Panc1 (cell line): ENCODE measurements around the gene SYCP1. TPM values are rescaled to one million over a fixed set of nuclear protein-coding genes. Genes with fewer than 3 reads are reported as not detected.
"Not testable (repeated sequence)": the region's sequence is repeated elsewhere in the genome, so short reads cannot be mapped to it uniquely, and the experiment has no call there.

Experiments
- ATAC-seq: fragments of 200-7000 bp; cut with Tn5 transposase; 2 replicates; pipeline ENCODE4 v1.9.1; 2020; ENCODE audit warnings: mild to moderate bottlenecking, moderate library complexity
- BruUV-seq: library from RNA; stranded (reverse); fragments of 400-500 nt; replicated peaks from 2 replicates; lab custom pipeline; 2021; lab: Mats Ljungman, UMichigan
- CTCF ChIA-PET: fragments of 300-600 bp; sonication (Branson Sonifier 250); formaldehyde crosslinking; loops from one replicate; lab custom pipeline; 2022; ENCODE audit warnings: antibody characterized with exemption; lab: Charles Lee
- POLR2A ChIA-PET: fragments of 300-600 bp; sonication (Branson Sonifier 250); formaldehyde crosslinking; loops from one replicate; lab custom pipeline; 2022; ENCODE audit warnings: antibody characterized with exemption; lab: Charles Lee
- DNase-seq: peaks from one replicate; pipeline ENCODE4 v3.0.0-alpha.2; 2010; ENCODE audit warnings: low read depth, low spot score
- H3K27ac ChIP-seq: 2 replicates; pipeline ENCODE4 v1.5.1; 2011; ENCODE audit warnings: mild to moderate bottlenecking, low read length, inconsistent platforms
- H3K27me3 ChIP-seq: fragments of 200-500 bp; sonication (Bioruptor generic); 2 replicates; pipeline ENCODE4 v1.6.0; 2014; ENCODE audit warnings: low read length, inconsistent platforms; ENCODE audit not compliant: control insufficient read depth, insufficient read depth
- H3K36me3 ChIP-seq: fragments of 200-500 bp; sonication (Bioruptor generic); 2 replicates; pipeline ENCODE4 v1.5.1; 2014; ENCODE audit warnings: inconsistent platforms, mild to moderate bottlenecking, low read length, moderate library complexity; ENCODE audit not compliant: control insufficient read depth, insufficient read depth
- H3K4me1 ChIP-seq: 2 replicates; pipeline ENCODE4 v1.5.1; 2011; ENCODE audit warnings: inconsistent platforms, mild to moderate bottlenecking, low read length, moderate library complexity; ENCODE audit not compliant: control insufficient read depth, insufficient read depth
- H3K4me3 ChIP-seq, 2 experiments: 2 replicates each; pipeline ENCODE4 v1.5.1; 2011 to 2012; ENCODE audit warnings: low read depth in 2 of 2, low read length in 2 of 2, mild to moderate bottlenecking in 2 of 2, inconsistent platforms in 1 of 2, moderate library complexity in 1 of 2
- H3K9me3 ChIP-seq: fragments of 200-500 bp; sonication (Bioruptor generic); 2 replicates; pipeline ENCODE4 v1.5.1; 2014; ENCODE audit warnings: low read depth, mild to moderate bottlenecking, inconsistent platforms, low read length, moderate library complexity; ENCODE audit not compliant: control insufficient read depth, insufficient read depth
- POLR2AphosphoS5 ChIP-seq: IDR thresholded peaks from 2 replicates; pipeline ENCODE4 v1.6.1; 2012; ENCODE audit warnings: mild to moderate bottlenecking, low read depth, low read length, moderate library complexity
- SIN3A ChIP-seq: IDR thresholded peaks from 2 replicates; pipeline ENCODE4 v1.6.1; 2012; ENCODE audit warnings: low read depth, mild to moderate bottlenecking, low read length, moderate library complexity, borderline replicate concordance; ENCODE audit not compliant: insufficient read depth
- TCF7L2 ChIP-seq: IDR thresholded peaks from 2 replicates; pipeline ENCODE4 v1.6.1; 2011; ENCODE audit warnings: mild to moderate bottlenecking, low read depth, low read length, inconsistent platforms
- in situ Hi-C: cut with HindIII; loops from 2 replicates; pipeline ENCODE4 v1.10.0; 2016; ENCODE audit warnings: low sequenced_read_pairs, low pct_unique_long_range_greater_than_20kb
- intact Hi-C: fragments of 100-400 bp; cut with micrococcal nuclease; formaldehyde crosslinking; loops from one replicate; pipeline ENCODE4 v1.10.0; 2022; ENCODE audit not compliant: unreplicated experiment
- total RNA-seq: library from RNA; stranded (reverse); gene quantifications from one replicate; pipeline ENCODE4 v1.2.1, GENCODE V29; 2021; ENCODE audit not compliant: unreplicated experiment
- TF ChIP-seq, protein P1 (sequence below): fragments of 450-650 bp; IDR thresholded peaks from 2 replicates; pipeline ENCODE4 v1.5.1; 2017; ENCODE audit warnings: mild to moderate bottlenecking
- TF ChIP-seq, protein P2 (sequence below), 2 experiments: IDR thresholded peaks; 2 replicates each; pipeline ENCODE4 v1.6.1; 2011 to 2012; ENCODE audit warnings: low read depth in 2 of 2, control low read depth in 1 of 2, low read length in 1 of 2, mild to moderate bottlenecking in 1 of 2, moderate library complexity in 1 of 2; ENCODE audit not compliant: insufficient read depth in 1 of 2

Gene SYCP1
- total RNA-seq, 1 experiment from 2014 or later, result not detected

DNA sequence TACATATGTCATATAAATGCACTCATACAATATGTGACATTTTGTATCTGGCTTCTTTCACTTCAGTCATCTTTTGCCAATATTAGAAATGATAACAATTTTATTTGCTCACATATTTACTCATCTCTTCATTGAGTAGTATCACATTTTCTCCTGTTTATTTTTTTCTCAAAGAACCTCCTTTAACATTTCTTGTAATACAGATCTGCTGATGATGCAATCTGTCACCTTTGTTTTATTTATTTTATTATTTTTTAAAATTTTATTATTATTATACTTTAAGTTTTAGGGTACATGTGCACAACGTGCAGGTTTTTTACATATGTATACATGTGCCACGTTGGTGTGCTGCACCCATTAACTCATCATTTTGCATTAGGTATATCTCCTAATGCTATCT, 159.1 kb downstream of the SYCP1 start:
- intact Hi-C loops, result no loop called here
- H3K4me3 ChIP-seq, result no peak overlapping the region
- H3K36me3 ChIP-seq, result no peaks in the 10 kb centered on the region
- in situ Hi-C loops, result no loop called here
- ATAC-seq (no peak), DNase-seq (no peak)
- no peaks in the 10 kb centered on the region for H3K9me3 ChIP-seq
- H3K27me3 ChIP-seq, result no peaks in the 10 kb centered on the region
- POLR2A ChIA-PET, result no interaction called here
- CTCF ChIA-PET, result no interaction called here
- no peaks in the 10 kb centered on the region for H3K4me1 ChIP-seq
- H3K27ac ChIP-seq, result no peak overlapping the region
- TF ChIP-seq, protein P1, sequence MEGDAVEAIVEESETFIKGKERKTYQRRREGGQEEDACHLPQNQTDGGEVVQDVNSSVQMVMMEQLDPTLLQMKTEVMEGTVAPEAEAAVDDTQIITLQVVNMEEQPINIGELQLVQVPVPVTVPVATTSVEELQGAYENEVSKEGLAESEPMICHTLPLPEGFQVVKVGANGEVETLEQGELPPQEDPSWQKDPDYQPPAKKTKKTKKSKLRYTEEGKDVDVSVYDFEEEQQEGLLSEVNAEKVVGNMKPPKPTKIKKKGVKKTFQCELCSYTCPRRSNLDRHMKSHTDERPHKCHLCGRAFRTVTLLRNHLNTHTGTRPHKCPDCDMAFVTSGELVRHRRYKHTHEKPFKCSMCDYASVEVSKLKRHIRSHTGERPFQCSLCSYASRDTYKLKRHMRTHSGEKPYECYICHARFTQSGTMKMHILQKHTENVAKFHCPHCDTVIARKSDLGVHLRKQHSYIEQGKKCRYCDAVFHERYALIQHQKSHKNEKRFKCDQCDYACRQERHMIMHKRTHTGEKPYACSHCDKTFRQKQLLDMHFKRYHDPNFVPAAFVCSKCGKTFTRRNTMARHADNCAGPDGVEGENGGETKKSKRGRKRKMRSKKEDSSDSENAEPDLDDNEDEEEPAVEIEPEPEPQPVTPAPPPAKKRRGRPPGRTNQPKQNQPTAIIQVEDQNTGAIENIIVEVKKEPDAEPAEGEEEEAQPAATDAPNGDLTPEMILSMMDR, result no peak
- TF ChIP-seq POLR2AphosphoS5, result no peak
- TF ChIP-seq TCF7L2, result no peak
- TF ChIP-seq SIN3A, result no peak
- TF ChIP-seq, protein P2, sequence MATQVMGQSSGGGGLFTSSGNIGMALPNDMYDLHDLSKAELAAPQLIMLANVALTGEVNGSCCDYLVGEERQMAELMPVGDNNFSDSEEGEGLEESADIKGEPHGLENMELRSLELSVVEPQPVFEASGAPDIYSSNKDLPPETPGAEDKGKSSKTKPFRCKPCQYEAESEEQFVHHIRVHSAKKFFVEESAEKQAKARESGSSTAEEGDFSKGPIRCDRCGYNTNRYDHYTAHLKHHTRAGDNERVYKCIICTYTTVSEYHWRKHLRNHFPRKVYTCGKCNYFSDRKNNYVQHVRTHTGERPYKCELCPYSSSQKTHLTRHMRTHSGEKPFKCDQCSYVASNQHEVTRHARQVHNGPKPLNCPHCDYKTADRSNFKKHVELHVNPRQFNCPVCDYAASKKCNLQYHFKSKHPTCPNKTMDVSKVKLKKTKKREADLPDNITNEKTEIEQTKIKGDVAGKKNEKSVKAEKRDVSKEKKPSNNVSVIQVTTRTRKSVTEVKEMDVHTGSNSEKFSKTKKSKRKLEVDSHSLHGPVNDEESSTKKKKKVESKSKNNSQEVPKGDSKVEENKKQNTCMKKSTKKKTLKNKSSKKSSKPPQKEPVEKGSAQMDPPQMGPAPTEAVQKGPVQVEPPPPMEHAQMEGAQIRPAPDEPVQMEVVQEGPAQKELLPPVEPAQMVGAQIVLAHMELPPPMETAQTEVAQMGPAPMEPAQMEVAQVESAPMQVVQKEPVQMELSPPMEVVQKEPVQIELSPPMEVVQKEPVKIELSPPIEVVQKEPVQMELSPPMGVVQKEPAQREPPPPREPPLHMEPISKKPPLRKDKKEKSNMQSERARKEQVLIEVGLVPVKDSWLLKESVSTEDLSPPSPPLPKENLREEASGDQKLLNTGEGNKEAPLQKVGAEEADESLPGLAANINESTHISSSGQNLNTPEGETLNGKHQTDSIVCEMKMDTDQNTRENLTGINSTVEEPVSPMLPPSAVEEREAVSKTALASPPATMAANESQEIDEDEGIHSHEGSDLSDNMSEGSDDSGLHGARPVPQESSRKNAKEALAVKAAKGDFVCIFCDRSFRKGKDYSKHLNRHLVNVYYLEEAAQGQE (IDR thresholded peaks at IDR 0.05; ENCODE audit: insufficient read depth in 1 of 2, low read depth in 2 of 2, low read length in 1 of 2), result no peak
- BruUV-seq, result no TSS peak

DNA sequence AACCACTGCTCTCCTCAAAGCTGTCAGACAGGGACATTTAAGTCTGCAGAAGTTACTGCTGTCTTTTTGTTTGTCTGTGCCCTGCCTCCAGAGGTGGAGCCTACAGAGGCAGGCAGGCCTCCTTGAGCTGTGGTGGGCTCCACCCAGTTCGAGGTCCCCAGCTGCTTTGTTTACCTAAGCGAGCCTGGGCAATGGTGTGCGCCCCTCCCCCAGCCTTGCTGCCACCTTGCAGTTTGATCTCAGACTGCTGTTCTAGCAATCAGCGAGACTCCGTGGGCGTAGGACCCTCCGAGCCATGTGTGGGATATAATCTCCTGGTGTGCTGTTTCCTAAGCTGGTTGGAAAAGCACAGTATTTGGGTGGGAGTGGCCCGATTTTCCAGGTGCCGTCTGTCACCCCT, 164.9 kb downstream of the SYCP1 start:
- H3K36me3 ChIP-seq, ATAC-seq, CTCF ChIA-PET, H3K27me3 ChIP-seq, intact Hi-C loops, POLR2A ChIA-PET, H3K4me3 ChIP-seq, H3K9me3 ChIP-seq, H3K27ac ChIP-seq, BruUV-seq, in situ Hi-C loops, H3K4me1 ChIP-seq, DNase-seq: not testable (repeated sequence)

DNA sequence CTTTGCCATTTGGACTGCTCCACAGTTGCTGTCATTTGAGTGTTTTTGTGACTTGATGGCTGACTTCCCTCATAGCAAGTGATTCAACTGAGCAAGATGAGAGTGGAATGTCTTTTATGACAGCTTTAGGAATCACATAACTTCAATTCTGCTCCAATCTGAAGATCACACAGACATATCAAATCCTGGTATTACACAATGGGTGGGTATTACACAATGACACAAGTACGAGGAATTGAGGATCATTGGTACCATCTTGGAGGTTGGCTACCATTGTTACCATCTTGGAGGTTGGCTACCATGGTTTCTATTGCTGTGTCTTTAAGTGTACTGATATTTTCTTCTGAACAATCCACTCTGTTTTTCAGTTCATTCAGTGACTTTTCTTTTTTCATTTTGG, 166.5 kb downstream of the SYCP1 start:
- ChIA-PET CTCF (no interaction called here), POLR2A (no interaction called here)
- no peak overlapping the region for H3K4me3 ChIP-seq
- H3K27ac ChIP-seq, result no peak overlapping the region
- no peaks in the 10 kb centered on the region for H3K9me3 ChIP-seq
- DNase-seq, result no peak
- H3K36me3 ChIP-seq, result no peaks in the 10 kb centered on the region
- TF ChIP-seq TCF7L2, result no peak
- TF ChIP-seq POLR2AphosphoS5, result no peak
- TF ChIP-seq, protein P2 (IDR thresholded peaks at IDR 0.05; ENCODE audit: insufficient read depth in 1 of 2, low read depth in 2 of 2, low read length in 1 of 2), result no peak
- TF ChIP-seq SIN3A, result no peak
- TF ChIP-seq, protein P1, result no peak
- ATAC-seq, result no peak
- intact Hi-C loops, result no loop called here
- no peaks in the 10 kb centered on the region for H3K4me1 ChIP-seq
- in situ Hi-C loops, result no loop called here
- no peaks in the 10 kb centered on the region for H3K27me3 ChIP-seq
- no TSS peak for BruUV-seq
